Endothelial cell of umbilical vein (primary cell): Measurements from ENCODE around the gene ORC5.

Experiments used
- EZH2 ChIP-seq: IDR thresholded peaks from 2 replicates; pipeline ENCODE4 v1.6.1; 2012; ENCODE audit warnings: borderline replicate concordance, low read depth, mild to moderate bottlenecking, moderate library complexity, low read length, inconsistent platforms; ENCODE audit not compliant: severe bottlenecking
- POLR2A ChIP-seq: IDR thresholded peaks from 2 replicates; pipeline ENCODE4 v1.6.1; 2012; ENCODE audit warnings: low read depth, mild to moderate bottlenecking, control low read depth, low read length
- POLR2AphosphoS5 ChIP-seq: IDR thresholded peaks from 2 replicates; pipeline ENCODE4 v1.6.1; 2012; ENCODE audit warnings: low read depth, mild to moderate bottlenecking, control low read depth, low read length, moderate library complexity; ENCODE audit not compliant: insufficient read depth
- TF ChIP-seq, protein P1 (sequence below), 2 donors: IDR thresholded peaks; 1 replicate in 1 of 2; 2 replicates in 1 of 2; pipeline ENCODE4 v1.5.1; 2011; ENCODE audit warnings: low read length in 2 of 2, mild to moderate bottlenecking in 2 of 2, moderate library complexity in 2 of 2, control low read depth in 1 of 2, inconsistent platforms in 1 of 2, low read depth in 1 of 2; ENCODE audit not compliant: insufficient read depth in 1 of 2; ENCODE audit errors: extremely low read depth in 1 of 2
- TF ChIP-seq, protein P2 (sequence below): IDR thresholded peaks from 2 replicates; pipeline ENCODE4 v1.6.1; 2011; ENCODE audit not compliant: insufficient read depth, insufficient read length

DNA sequence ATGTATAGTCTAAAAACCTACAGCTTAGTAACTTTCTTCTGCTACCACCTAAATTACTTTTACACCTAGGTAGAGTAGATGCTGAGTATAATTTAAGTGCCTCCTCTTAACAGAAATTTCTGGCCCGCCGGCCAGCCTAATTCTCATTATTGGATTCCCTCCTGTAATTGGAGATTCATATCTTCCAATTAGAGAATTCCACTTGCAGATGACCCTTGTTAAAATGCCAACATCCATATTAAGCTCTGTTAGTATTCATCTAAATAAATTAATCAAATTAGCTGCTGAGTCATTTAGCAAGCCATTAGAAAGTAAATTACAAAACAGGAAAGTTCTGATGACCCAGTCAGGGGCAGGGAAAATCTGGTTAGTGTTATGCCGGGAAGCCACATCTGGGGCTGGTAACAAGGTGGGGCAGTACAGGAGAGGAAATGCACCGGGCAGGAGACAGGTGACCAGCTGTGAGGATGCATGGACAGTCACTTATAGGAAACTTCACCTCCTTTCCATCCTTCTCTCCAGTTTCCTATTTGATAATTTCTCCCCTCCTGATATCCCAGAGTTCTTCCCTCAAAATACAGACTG, 82.8 kb downstream of the ORC5 start:
- TF ChIP-seq, protein P1, sequence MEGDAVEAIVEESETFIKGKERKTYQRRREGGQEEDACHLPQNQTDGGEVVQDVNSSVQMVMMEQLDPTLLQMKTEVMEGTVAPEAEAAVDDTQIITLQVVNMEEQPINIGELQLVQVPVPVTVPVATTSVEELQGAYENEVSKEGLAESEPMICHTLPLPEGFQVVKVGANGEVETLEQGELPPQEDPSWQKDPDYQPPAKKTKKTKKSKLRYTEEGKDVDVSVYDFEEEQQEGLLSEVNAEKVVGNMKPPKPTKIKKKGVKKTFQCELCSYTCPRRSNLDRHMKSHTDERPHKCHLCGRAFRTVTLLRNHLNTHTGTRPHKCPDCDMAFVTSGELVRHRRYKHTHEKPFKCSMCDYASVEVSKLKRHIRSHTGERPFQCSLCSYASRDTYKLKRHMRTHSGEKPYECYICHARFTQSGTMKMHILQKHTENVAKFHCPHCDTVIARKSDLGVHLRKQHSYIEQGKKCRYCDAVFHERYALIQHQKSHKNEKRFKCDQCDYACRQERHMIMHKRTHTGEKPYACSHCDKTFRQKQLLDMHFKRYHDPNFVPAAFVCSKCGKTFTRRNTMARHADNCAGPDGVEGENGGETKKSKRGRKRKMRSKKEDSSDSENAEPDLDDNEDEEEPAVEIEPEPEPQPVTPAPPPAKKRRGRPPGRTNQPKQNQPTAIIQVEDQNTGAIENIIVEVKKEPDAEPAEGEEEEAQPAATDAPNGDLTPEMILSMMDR (IDR thresholded peaks at IDR 0.05; ENCODE audit: extremely low read depth in 1 of 2, insufficient read depth in 1 of 2, low read depth in 1 of 2, low read length in 2 of 2) = no peak
- TF ChIP-seq POLR2AphosphoS5 (no peak), EZH2 (no peak), POLR2A (no peak)
- TF ChIP-seq, protein P2, sequence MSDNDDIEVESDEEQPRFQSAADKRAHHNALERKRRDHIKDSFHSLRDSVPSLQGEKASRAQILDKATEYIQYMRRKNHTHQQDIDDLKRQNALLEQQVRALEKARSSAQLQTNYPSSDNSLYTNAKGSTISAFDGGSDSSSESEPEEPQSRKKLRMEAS = no peak
